ENCODE results near the gene HTR3C. TPM values are rescaled to one million over a fixed set of nuclear protein-coding genes. Genes with fewer than 3 reads are reported as not detected.

The HTR3C gene
- total RNA-seq, 4 donors from 2014 or later = not detected

GRCh38 chr3:184097556-184097955 lies 44.7 kb downstream of the HTR3C start:
- in situ Hi-C loops (cut with MboI; ENCODE audit: low sequenced_read_pairs in 4 of 4) (no loop called here), intact Hi-C loops (cut with DNase I; ENCODE audit: low total_unique reads) (no loop called here)
- no peaks in the 10 kb centered on the region for H3K36me3 ChIP-seq
- peaks cover 0 to 3% (median 0%) of the 10 kb centered on the region in 3 donors for H3K9me3 ChIP-seq
- no peak for ATAC-seq
- H3K27me3 ChIP-seq = peaks cover 0 to 11% (median 11%) of the 10 kb centered on the region in 3 donors
- no peak overlapping the region for H3K4me3 ChIP-seq
- no peak for DNase-seq
- H3K27ac ChIP-seq = no peak overlapping the region
- no peaks in the 10 kb centered on the region for H3K4me1 ChIP-seq
- TF ChIP-seq CTCF (IDR thresholded peaks at IDR 0.05 in 4 of 5, conservative IDR thresholded peaks at IDR 0.05 in 1 of 5) (no peak), POLR2A (IDR thresholded peaks at IDR 0.05) (no peak)

- Histone ChIP-seq H3K4me1 (no peaks in the 10 kb centered on the region), H3K27ac (no peak overlapping the region), H3K9me3 (no peaks in the 10 kb centered on the region), H3K36me3 (no peaks in the 10 kb centered on the region), H3K4me3 (no peak overlapping the region), H3K27me3 (peaks cover 0 to 11% (median 7%) of the 10 kb centered on the region in 3 donors)
- TF ChIP-seq CTCF (IDR thresholded peaks at IDR 0.05 in 4 of 5, conservative IDR thresholded peaks at IDR 0.05 in 1 of 5) (no peak), POLR2A (IDR thresholded peaks at IDR 0.05) (no peak)
- in situ Hi-C loops (cut with MboI; ENCODE audit: low sequenced_read_pairs in 4 of 4) = no loop called here
- intact Hi-C loops (cut with DNase I; ENCODE audit: low total_unique reads) = no loop called here
- no peak for DNase-seq
- ATAC-seq = no peak
Measured at GRCh38 chr3:184099806-184100686, 47.2 kb downstream of the HTR3C start.

Other genes starting within 250 kb of the HTR3C start
- gene MAP6D1, start 227.5 kb upstream of the HTR3C start, total RNA-seq = 10 to 100 TPM in 2 of 4 donors, 1 to 10 TPM in 2; 2.5 to 13.8 (median 9.7) TPM
- 10 to 100 TPM; 30.5 to 49.5 (median 41.3) TPM for gene PARL, start 168.2 kb upstream of the HTR3C start, total RNA-seq
- 10 to 100 TPM; 20.4 to 52.2 (median 39.5) TPM for gene ABCC5, start 35.2 kb upstream of the HTR3C start, total RNA-seq
- not detected for gene HTR3D, start 21.3 kb upstream of the HTR3C start, total RNA-seq
- not detected for gene HTR3E, start 44.0 kb downstream of the HTR3C start, total RNA-seq
- gene EIF2B5, start 82.3 kb downstream of the HTR3C start, total RNA-seq = 10 to 100 TPM; 42.6 to 56.8 (median 53.4) TPM
- gene DVL3, start 102.3 kb downstream of the HTR3C start, total RNA-seq = 10 to 100 TPM; 36.5 to 58.1 (median 48.0) TPM
- 100 to 1,000 TPM; 110 to 132 (median 117) TPM for gene AP2M1, start 121.8 kb downstream of the HTR3C start, total RNA-seq
- gene ABCF3, start 133.2 kb downstream of the HTR3C start, total RNA-seq = 10 to 100 TPM; 52.6 to 96.4 (median 63.2) TPM
- gene VWA5B2, start 176.5 kb downstream of the HTR3C start, total RNA-seq = not detected
- 10 to 100 TPM; 35.0 to 58.1 (median 50.1) TPM for gene ALG3, start 195.9 kb downstream of the HTR3C start, total RNA-seq
- gene EEF1AKMT4, start 196.6 kb downstream of the HTR3C start, total RNA-seq = 10 to 100 TPM in 2 of 4 donors, 1 to 10 TPM in 2; 5.7 to 14.6 (median 8.5) TPM
- not detected for gene CAMK2N2, start 208.5 kb downstream of the HTR3C start, total RNA-seq
- gene ECE2, start 223.0 kb downstream of the HTR3C start, total RNA-seq = not detected
- 100 to 1,000 TPM; 560 to 831 (median 720) TPM for gene PSMD2, start 246.2 kb downstream of the HTR3C start, total RNA-seq